Body of pancreas (tissue), 4 donors: ENCODE data around the gene CDH4.

Experiments
- CTCF ChIP-seq, 7 experiments: fragments of 450-650 bp in 4 of 7; fragments of 200-600 bp in 3 of 7; sonication (generic) in 3 of 7; IDR thresholded peaks; one replicate each; pipeline ENCODE4 v1.5.1; 2016 to 2019; ENCODE audit warnings: antibody characterized with exemption in 7 of 7
- POLR2A ChIP-seq, 3 donors: fragments of 450-650 bp; IDR thresholded peaks; one replicate each; pipeline ENCODE4 v1.6.1; 2016; ENCODE audit warnings: antibody characterized with exemption in 3 of 3, mild to moderate bottlenecking in 2 of 3

- TF ChIP-seq CTCF (IDR thresholded peaks at IDR 0.05), result no peak
- TF ChIP-seq POLR2A (IDR thresholded peaks at IDR 0.05), result no peak
These were observed 615.9 kb downstream of the CDH4 start for GRCh38 chr20:61868006-61868405.
